Vagina (tissue), 2 donors: ENCODE measurements around the gene S100PBP. TPM values are rescaled to one million over a fixed set of nuclear protein-coding genes. Genes with fewer than 3 reads are reported as not detected.

Experiments used
- DNase-seq, 2 donors: peaks; one replicate each; pipeline ENCODE4 v3.0.0-alpha.2; 2017; ENCODE audit errors: extremely low spot score in 2 of 2
- H3K27ac ChIP-seq: fragments of 200-600 bp; sonication (generic); one replicate; pipeline ENCODE4 v1.5.1; 2019
- H3K27me3 ChIP-seq: fragments of 200-600 bp; sonication (generic); one replicate; pipeline ENCODE4 v1.5.1; 2019
- H3K36me3 ChIP-seq, 2 donors: fragments of 200-600 bp; sonication (generic); one replicate each; pipeline ENCODE4 v1.5.1; 2017 to 2019
- H3K4me1 ChIP-seq: fragments of 200-600 bp; sonication (generic); one replicate; pipeline ENCODE4 v1.5.1; 2019
- H3K4me3 ChIP-seq, 2 donors: fragments of 200-600 bp; sonication (generic); 1 replicate in 1 of 2; 2 replicates in 1 of 2; pipeline ENCODE4 v1.5.1; 2016 to 2019
- H3K9me3 ChIP-seq: fragments of 200-600 bp; sonication (generic); one replicate; pipeline ENCODE4 v1.5.1; 2019
- CTCF ChIP-seq, 3 experiments: fragments of 450-650 bp in 2 of 3; fragments of 200-600 bp in 1 of 3; sonication (generic) in 1 of 3; IDR thresholded peaks; one replicate each; pipeline ENCODE4 v1.5.1; 2017 to 2019; ENCODE audit warnings: antibody characterized with exemption in 3 of 3, mild to moderate bottlenecking in 2 of 3, moderate library complexity in 2 of 3
- POLR2A ChIP-seq, 2 donors: fragments of 450-650 bp; IDR thresholded peaks; one replicate each; pipeline ENCODE4 v1.6.1; 2017; ENCODE audit warnings: antibody characterized with exemption in 2 of 2, mild to moderate bottlenecking in 2 of 2, moderate library complexity in 2 of 2
- POLR2AphosphoS5 ChIP-seq, 2 donors: sonication (generic); formaldehyde crosslinking; IDR thresholded peaks; one replicate each; pipeline ENCODE4 v1.9.0; 2017; ENCODE audit warnings: antibody characterized with exemption in 2 of 2, mild to moderate bottlenecking in 2 of 2, low read depth in 1 of 2; ENCODE audit not compliant: insufficient read depth in 1 of 2
- intact Hi-C: fragments of 100-400 bp; cut with DNase I; formaldehyde crosslinking; loops from one replicate; pipeline ENCODE4 v1.15.1; 2023
- total RNA-seq: library from RNA; depleted of rRNA; stranded (reverse); fragments of >200 nt; gene quantifications from one replicate; pipeline ENCODE4 v1.2.3, GENCODE V29; 2016

S100PBP gene
- total RNA-seq, 1 donor from 2014 or later: 19.6 TPM

GRCh38 chr1:32861904-32862695 is 44.6 kb downstream of the S100PBP start:
- H3K4me3 ChIP-seq: no peak overlapping the region
- TF ChIP-seq CTCF (IDR thresholded peaks at IDR 0.05) (no peak), POLR2A (IDR thresholded peaks at IDR 0.05) (no peak), POLR2AphosphoS5 (IDR thresholded peaks at IDR 0.05; ENCODE audit: insufficient read depth in 1 of 2, low read depth in 1 of 2) (no peak)
- H3K36me3 ChIP-seq: peaks cover 0 to 22% of the 10 kb centered on the region in 2 donors
- intact Hi-C loops: no loop called here
- H3K9me3 ChIP-seq: no peaks in the 10 kb centered on the region
- DNase-seq: no peak
- no peaks in the 10 kb centered on the region for H3K27me3 ChIP-seq
- H3K4me1 ChIP-seq: no peaks in the 10 kb centered on the region
- no peak overlapping the region for H3K27ac ChIP-seq

- intact Hi-C loops: no loop called here
Measured at GRCh38 chr1:32863218-32863880, 45.9 kb downstream of the S100PBP start.

GRCh38 chr1:32863881-32864245 is 46.4 kb downstream of the S100PBP start:
- Histone ChIP-seq H3K4me3 (no peak overlapping the region), H3K27ac (no peak overlapping the region), H3K4me1 (no peaks in the 10 kb centered on the region), H3K27me3 (no peaks in the 10 kb centered on the region), H3K9me3 (no peaks in the 10 kb centered on the region), H3K36me3 (peaks cover 0 to 7% of the 10 kb centered on the region in 2 donors)
- intact Hi-C loops: no loop called here
- DNase-seq: no peak
- TF ChIP-seq CTCF (IDR thresholded peaks at IDR 0.05) (no peak), POLR2A (IDR thresholded peaks at IDR 0.05) (no peak), POLR2AphosphoS5 (IDR thresholded peaks at IDR 0.05; ENCODE audit: insufficient read depth in 1 of 2, low read depth in 1 of 2) (no peak)

More at GRCh38 chr1:32863218-32863880, 45.9 kb downstream of the S100PBP start:
- no peak for TF ChIP-seq CTCF (IDR thresholded peaks at IDR 0.05)
- no peak overlapping the region for H3K27ac ChIP-seq
- no peaks in the 10 kb centered on the region for H3K4me1 ChIP-seq
- peaks cover 0 to 11% of the 10 kb centered on the region in 2 donors for H3K36me3 ChIP-seq
- no peaks in the 10 kb centered on the region for H3K27me3 ChIP-seq
- no peak overlapping the region for H3K4me3 ChIP-seq
- DNase-seq: no peak
- H3K9me3 ChIP-seq: no peaks in the 10 kb centered on the region

GRCh38 chr1:32864375-32865019 is 47.0 kb downstream of the S100PBP start:
- DNase-seq: no peak
- TF ChIP-seq POLR2A (IDR thresholded peaks at IDR 0.05) (no peak), POLR2AphosphoS5 (IDR thresholded peaks at IDR 0.05; ENCODE audit: insufficient read depth in 1 of 2, low read depth in 1 of 2) (no peak), CTCF (IDR thresholded peaks at IDR 0.05) (no peak)
- H3K4me3 ChIP-seq: no peak overlapping the region
- no peaks in the 10 kb centered on the region for H3K9me3 ChIP-seq
- H3K36me3 ChIP-seq: peaks cover 0 to 7% of the 10 kb centered on the region in 2 donors
- intact Hi-C loops: no loop called here
- H3K27me3 ChIP-seq: no peaks in the 10 kb centered on the region
- no peak overlapping the region for H3K27ac ChIP-seq
- H3K4me1 ChIP-seq: no peaks in the 10 kb centered on the region
